ENCODE measurements around the gene GPR135.
"Not testable (repeated sequence)": the region's sequence is repeated elsewhere in the genome, so short reads cannot be mapped to it uniquely, and the experiment has no call there.

GPR135 gene

GRCh38 chr14:59480166-59480565, 15.0 kb upstream of the GPR135 start:
- Histone ChIP-seq H3K27ac (no peak overlapping the region), H3K4me3 (no peak overlapping the region)

DNA sequence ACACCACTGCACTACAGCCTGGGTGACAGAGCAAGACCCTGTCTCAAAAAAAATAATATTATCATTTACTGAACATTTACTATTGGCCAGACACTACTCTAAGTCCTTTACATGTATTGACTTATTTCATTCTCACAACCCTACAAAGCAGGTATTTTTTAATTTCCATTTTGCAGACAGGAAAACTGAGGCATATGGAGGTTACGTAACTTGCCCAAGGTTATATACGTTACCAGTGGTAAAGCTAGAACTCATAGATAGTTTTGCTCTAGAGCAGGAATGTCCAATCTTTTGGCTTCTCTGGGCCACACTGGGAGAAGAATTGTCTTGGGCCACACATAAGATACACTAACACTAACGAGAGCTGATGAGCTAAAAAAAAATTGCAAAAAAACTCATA, 13.4 kb upstream of the GPR135 start:
- H3K27ac ChIP-seq = no peak overlapping the region
- no peak overlapping the region for H3K4me3 ChIP-seq

DNA sequence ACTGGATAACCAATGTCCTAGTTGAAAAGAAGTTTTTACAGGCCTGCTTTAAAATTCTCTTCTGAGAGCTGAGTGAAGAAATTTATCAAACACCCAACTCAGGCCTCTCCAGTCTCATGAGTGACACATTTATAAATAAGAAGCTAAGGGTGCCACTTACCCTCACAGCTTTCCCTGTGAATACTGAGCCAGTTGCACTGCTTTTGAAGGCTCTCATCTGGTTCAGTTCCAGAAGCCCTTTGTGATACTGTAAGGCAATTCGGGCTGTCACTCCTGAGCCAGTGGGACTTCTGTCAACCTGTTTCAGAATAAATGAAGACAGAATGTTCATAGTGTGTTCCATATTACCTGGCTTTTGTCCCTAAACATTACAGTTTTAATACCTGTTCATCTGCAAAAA, 10.5 kb upstream of the GPR135 start:
- H3K27ac ChIP-seq = no peak overlapping the region

DNA sequence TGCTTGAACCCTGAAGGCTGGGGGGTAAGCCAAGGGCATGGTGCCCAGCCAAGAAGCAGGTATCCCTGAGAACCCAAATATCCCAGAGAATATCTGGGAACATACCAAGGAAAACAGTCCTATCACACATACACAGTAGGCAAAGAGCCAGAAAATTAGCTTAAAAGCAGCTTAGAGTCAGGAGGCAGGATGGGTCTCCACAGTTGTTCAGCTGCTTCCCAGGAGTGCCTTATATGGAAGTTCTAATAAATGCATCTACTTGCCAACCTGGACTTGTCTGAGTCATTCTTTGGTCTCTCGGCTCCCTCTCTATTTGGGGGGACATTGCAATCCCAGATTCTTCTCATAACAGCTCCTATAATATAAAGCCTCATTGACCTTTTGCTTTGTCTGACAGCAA, 9.0 kb upstream of the GPR135 start:
- H3K27ac ChIP-seq = no peak overlapping the region

More for the DNA sequence above, 10.5 kb upstream of the GPR135 start:
- no peak overlapping the region for H3K4me3 ChIP-seq

DNA sequence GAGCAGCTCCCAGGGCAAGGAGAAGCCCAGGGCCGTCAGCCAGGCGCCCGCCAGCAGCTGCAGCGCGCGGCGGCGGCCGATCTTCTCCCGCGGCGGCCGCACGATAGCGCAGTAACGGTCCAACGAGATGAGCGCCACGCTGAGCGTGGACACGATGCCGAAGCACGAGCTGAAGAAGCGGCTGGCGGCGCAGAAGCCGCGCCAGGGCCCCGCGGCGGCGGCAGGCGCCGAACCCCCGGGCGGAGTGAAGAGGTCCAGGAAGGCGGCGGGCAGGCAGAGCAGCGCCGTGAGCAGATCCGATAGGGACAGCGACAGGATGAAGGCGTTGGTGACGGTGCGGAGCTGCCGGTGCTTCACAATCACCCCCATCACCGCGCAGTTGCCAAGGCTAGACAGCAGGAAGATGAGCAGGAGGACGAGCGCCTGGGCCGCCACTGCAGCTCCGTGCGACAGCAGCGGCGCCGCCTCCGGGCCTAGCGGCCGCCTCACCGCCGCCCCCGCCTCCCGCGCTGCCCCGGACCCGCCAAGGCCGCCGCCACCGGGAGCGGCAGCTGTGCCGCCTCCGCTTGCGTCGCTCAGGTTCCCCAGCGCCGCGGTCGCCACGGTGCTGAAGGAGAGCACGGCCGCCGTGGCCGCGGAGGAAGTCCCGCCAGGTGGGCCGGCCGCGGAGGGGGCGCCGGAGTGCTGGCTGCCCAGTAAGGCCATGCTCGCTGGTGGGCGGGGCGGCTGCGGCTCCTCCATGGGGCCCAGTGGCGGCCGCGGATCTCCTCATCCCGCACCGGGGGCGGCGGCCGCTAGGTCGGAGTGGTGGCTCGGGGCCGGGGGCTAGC, 479 bp downstream of the GPR135 start:
- Histone ChIP-seq H3K4me3 (peak overlapping the region; percentile 51 to 65 (median 57)), H3K27ac (peak overlapping the region in 10 of 21 experiments; percentile 2 to 74 (median 36))

More for the DNA sequence above, 9.0 kb upstream of the GPR135 start:
- no peak overlapping the region for H3K4me3 ChIP-seq

DNA sequence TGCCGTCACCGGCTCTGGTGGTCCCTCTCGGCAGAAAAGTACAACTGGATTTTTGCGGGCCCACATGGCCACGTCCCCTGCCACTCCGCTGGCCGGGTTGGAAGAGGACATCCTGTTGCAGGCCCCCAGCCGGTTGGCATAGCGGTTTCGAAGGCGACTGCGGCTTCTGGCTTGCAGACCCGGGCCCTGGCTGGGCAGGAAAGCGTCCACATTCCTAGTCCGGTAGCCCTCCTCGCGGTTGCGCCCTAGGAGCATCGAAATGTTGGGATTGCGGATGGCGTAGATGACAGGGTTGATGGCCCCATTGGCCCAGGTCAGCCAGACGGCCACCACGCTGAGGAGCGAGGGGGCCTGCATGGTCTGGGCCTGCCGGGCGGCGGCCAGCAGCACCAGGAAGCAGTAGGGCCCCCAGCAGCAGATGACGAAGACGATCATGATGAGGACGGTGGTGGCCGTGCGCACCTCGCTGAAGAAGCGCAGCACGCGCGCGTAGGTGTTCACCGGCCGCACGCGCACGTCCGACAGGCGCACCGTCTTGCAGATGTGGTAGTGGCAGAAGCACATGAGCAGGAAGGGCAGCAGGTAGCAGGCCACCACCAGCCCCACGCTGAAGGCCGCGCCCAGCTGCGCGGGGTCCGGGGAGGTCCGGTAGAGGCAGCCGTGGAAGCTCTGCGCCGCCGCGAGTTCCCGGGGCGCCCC, 1.2 kb downstream of the GPR135 start:
- Histone ChIP-seq H3K27ac (peak overlapping the region in 7 of 21 experiments; percentile 2 to 74 (median 44)), H3K4me3 (peak overlapping the region; percentile 51 to 65 (median 57))

GRCh38 chr14:59461891-59462290, 3.3 kb downstream of the GPR135 start:
- H3K4me3 ChIP-seq = no peak overlapping the region
- H3K27ac ChIP-seq = no peak overlapping the region

DNA sequence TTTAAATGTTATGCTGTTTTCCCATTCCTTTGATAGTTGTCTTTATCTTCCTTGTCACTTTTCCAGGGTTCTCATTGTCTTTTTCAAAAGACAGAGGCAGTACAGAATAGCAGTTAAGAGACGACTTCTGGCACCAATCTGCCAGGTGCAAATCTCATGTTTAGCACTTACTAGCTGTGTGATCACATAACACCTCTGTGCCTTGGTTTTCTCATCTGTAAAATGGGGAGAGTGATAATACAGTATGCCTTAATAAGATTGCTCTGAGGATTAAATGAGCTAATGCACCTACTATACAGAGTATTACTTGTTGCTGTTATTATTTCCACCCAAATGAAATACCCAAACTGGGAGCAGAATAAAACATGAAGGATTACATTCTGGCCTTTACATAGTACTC, 4.8 kb downstream of the GPR135 start:
- Histone ChIP-seq H3K4me3 (no peak overlapping the region), H3K27ac (no peak overlapping the region)

DNA sequence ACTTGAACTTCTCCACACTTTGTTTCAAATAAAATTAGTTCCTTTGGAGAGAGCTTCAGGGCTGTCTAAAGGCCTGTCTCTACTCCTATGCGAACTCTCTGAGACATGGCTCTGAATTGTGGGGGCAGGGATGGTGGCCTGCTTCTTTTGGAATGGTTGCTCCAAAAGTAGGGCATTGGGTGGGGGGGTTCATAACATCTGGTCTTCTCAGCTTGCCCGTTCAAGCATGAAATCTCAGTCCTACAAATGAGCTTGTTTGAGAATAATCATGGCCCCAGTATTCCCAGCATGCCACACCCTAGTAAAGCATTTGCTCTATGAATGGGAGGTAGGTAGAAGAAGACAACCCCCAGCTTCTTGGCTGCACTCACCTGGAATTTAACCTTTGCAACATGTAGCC, 6.7 kb downstream of the GPR135 start:
- Histone ChIP-seq H3K4me3 (no peak overlapping the region), H3K27ac (no peak overlapping the region)

- no peak overlapping the region for H3K4me3 ChIP-seq
- peak overlapping the region in 3 of 21 experiments; percentile 54 to 80 (median 59) for H3K27ac ChIP-seq
These were observed 9.8 kb downstream of the GPR135 start for GRCh38 chr14:59455411-59455810.

DNA sequence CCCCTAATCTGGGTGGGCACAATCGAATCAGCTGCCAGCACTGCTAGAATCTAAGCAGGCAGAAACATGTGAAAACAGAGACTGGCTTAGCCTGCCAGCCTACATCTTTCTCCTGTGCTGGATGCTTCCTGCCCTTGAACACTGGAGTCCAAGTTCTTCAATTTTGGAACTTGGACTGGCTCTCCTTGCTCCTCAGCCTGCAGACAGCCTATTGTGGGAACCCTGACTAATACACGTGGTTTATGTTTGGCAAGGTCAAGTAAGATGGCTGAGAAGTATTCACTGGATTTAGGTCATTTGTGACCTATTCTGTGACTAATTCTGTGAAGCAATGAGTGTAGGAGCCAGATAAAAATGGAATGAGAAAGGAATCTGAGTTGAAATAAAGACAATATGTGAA, 11.0 kb downstream of the GPR135 start:
- H3K27ac ChIP-seq = peak overlapping the region in 5 of 21 experiments; percentile 35 to 80 (median 59)
- no peak overlapping the region for H3K4me3 ChIP-seq

DNA sequence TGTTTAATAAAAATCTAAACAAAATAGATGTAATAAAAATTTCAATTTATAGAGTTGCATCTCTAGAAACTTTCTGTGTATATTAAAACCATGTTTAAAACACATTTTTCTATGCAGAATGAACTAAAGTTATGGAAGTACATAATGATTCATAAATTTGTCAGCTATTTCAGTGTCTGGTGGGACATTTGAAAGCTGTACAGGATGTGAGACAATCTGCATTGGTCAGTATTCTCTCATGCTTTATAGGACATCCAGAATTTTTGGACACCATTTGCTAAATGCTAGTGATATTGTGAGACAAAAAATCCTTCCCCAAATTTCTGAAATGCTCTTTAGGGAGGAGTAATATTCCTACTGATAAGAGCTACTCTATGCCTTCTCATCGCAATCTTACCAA, 13.3 kb downstream of the GPR135 start:
- Histone ChIP-seq H3K4me3 (no peak overlapping the region), H3K27ac (no peak overlapping the region)

GRCh38 chr14:59450716-59451115, 14.5 kb downstream of the GPR135 start:
- Histone ChIP-seq H3K27ac (no peak overlapping the region), H3K4me3 (no peak overlapping the region)

DNA sequence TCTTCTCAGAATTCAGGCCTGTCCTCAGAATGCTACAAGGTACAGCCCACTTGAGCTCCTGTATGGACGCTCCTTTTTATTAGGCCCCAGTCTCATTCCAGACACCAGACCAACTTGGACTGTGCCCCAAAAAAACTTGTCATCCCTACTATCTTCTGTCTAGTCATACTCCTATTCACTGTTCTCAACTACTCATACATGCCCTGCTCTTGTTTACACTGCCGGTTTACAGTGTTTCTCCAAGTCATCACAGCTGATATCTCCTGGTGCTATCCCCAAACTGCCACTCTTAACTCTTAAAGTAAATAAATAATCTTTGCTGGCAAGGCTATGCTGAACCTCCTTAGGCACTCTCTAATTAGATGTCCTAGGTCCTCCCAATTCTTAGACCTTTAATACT, 16.5 kb downstream of the GPR135 start:
- not testable (repeated sequence) for H3K27ac ChIP-seq, H3K4me3 ChIP-seq

- peak overlapping the region in 1 of 21 experiments; percentile 9 for H3K27ac ChIP-seq
These were observed 25.8 kb downstream of the GPR135 start for GRCh38 chr14:59439256-59439965.

GRCh38 chr14:59438195-59438647, 27.0 kb downstream of the GPR135 start:
- no peak overlapping the region for H3K4me3 ChIP-seq
- H3K27ac ChIP-seq = no peak overlapping the region

More at GRCh38 chr14:59439256-59439965, 25.8 kb downstream of the GPR135 start:
- H3K4me3 ChIP-seq = no peak overlapping the region

DNA sequence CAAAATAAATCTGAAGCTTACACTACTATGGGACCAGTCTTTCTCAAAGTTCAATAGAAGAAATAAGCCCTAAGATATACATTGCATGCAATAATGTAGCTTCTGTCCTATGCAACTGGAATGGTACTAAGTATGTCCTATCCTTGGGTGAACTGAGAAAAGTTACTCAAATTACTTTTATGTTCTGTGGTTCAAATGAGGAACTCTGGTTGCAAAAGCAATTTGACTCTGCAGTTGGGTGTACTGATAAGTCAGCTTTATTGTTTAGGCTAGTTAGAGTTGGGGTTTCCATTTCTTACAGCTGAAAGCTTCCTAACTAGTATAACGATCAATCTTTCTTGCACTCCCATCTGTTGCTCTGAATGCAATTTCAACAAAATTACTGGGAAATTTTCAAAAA, 29.2 kb downstream of the GPR135 start:
- no peak overlapping the region for H3K27ac ChIP-seq

GRCh38 chr14:59435101-59435500, 30.1 kb downstream of the GPR135 start:
- Histone ChIP-seq H3K27ac (no peak overlapping the region), H3K4me3 (no peak overlapping the region)

More for the DNA sequence above, 29.2 kb downstream of the GPR135 start:
- no peak overlapping the region for H3K4me3 ChIP-seq

DNA sequence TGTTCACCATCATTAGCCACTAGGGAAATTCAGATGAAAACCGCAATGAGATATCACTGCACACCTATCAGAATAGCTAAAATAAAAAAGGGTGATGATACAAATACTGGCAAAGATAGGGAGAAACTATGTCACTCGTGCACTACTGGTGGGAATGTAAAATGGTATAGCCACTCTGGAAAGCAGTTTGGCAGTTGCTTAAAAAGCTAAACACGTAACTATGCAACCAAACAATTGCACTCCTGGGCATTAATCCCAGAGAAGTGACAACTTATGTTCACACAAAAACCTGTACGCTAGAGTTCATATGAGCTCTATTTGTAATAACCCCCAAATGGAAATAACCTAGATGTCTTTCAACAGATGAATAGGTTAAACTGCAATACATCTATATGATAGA, 35.4 kb downstream of the GPR135 start:
- Histone ChIP-seq H3K27ac (no peak overlapping the region), H3K4me3 (no peak overlapping the region)

DNA sequence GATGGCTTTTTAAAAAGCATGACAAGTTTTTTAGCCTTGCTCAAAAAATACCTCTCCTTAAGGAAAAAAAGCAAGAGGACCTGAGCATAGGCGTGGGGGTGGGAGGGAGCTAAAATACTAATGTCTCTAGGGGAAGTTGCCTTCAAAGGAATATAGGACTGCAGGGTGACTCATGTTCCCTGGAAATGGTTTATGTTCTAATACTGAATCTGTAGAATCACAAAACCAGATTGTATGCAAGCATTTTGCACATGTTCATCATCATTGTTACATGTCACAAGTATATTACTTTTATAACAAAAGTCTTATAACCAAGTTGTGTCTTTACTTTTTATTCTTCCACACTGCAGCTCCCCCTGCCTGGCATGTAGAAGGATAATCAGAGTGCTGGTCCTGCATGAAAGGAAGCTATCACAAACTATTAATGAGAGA, 36.6 kb downstream of the GPR135 start:
- H3K27ac ChIP-seq = no peak overlapping the region
- no peak overlapping the region for H3K4me3 ChIP-seq

Data from skin epidermis (tissue), 12 donors.